Naive thymus-derived CD4-positive, alpha-beta T cell (primary cell): ENCODE data around the gene GREB1L. TPM values are rescaled to one million over a fixed set of nuclear protein-coding genes. Genes with fewer than 3 reads are reported as not detected.

ENCODE experiments used
- ATAC-seq: fragments of 150-1000 bp; cut with Tn5 transposase; 2 replicates; pipeline ENCODE4 v1.10.0; 2021; ENCODE audit warnings: mild to moderate bottlenecking, moderate library complexity
- CTCF ChIA-PET: fragments of 350-600 bp; sonication (Branson Sonifier 250); formaldehyde crosslinking; loops from one replicate; lab custom pipeline; 2021; ENCODE audit warnings: antibody characterized with exemption; lab: Charles Lee
- POLR2A ChIA-PET: fragments of 350-600 bp; sonication (Branson Sonifier 250); formaldehyde crosslinking; loops from one replicate; lab custom pipeline; 2021; ENCODE audit warnings: antibody characterized with exemption, inconsistent platforms; lab: Charles Lee
- DNase-seq, 9 donors: peaks; one replicate each; pipeline versions ENCODE4 v3.0.0 to v3.0.0-alpha.2; 2020 to 2022; ENCODE audit warnings: mixed read lengths in 1 of 9
- H3K27ac ChIP-seq: one replicate; pipeline ENCODE4 v1.7.0; 2013; ENCODE audit warnings: mild to moderate bottlenecking, low read depth, low read length, moderate library complexity
- H3K27me3 ChIP-seq, 2 donors: one replicate each; pipeline ENCODE4 v1.7.0; 2013; ENCODE audit warnings: low read length in 2 of 2, mild to moderate bottlenecking in 2 of 2, moderate library complexity in 2 of 2; ENCODE audit not compliant: control insufficient read depth in 2 of 2, insufficient read depth in 2 of 2
- H3K36me3 ChIP-seq, 3 experiments: 1 replicate in 2 of 3; 2 replicates in 1 of 3; pipeline ENCODE4 v1.7.0; 2013; ENCODE audit warnings: low read length in 3 of 3, mild to moderate bottlenecking in 3 of 3, moderate library complexity in 1 of 3; ENCODE audit not compliant: insufficient read depth in 3 of 3, control insufficient read depth in 2 of 3
- H3K4me1 ChIP-seq, 2 donors: one replicate each; pipeline ENCODE4 v1.7.0; 2013; ENCODE audit warnings: low read length in 2 of 2, mild to moderate bottlenecking in 2 of 2, moderate library complexity in 1 of 2; ENCODE audit not compliant: control insufficient read depth in 2 of 2, insufficient read depth in 2 of 2
- H3K4me3 ChIP-seq: 2 replicates; pipeline ENCODE4 v1.7.0; 2013; ENCODE audit warnings: mild to moderate bottlenecking, low read length
- H3K9me3 ChIP-seq, 3 experiments: 1 replicate in 2 of 3; 2 replicates in 1 of 3; pipeline ENCODE4 v1.7.0; 2013; ENCODE audit warnings: low read length in 3 of 3; ENCODE audit not compliant: control insufficient read depth in 2 of 3
- H3K27ac Mint-ChIP-seq, 9 donors: one replicate each; pipeline ENCODE4 v1.8.0; 2020 to 2022; ENCODE audit warnings: mixed read lengths in 9 of 9, mild to moderate bottlenecking in 8 of 9, moderate library complexity in 5 of 9, inconsistent platforms in 2 of 9
- H3K27me3 Mint-ChIP-seq, 5 donors: one replicate each; pipeline ENCODE4 v1.8.0; 2021 to 2022; ENCODE audit warnings: mixed read lengths in 5 of 5, mild to moderate bottlenecking in 1 of 5
- H3K36me3 Mint-ChIP-seq, 5 donors: one replicate each; pipeline ENCODE4 v1.8.0; 2020 to 2022; ENCODE audit warnings: mixed read lengths in 5 of 5, mild to moderate bottlenecking in 3 of 5, inconsistent platforms in 1 of 5
- H3K4me1 Mint-ChIP-seq, 7 donors: one replicate each; pipeline ENCODE4 v1.8.0; 2020 to 2022; ENCODE audit warnings: mixed read lengths in 7 of 7, mild to moderate bottlenecking in 3 of 7, inconsistent platforms in 1 of 7
- H3K4me3 Mint-ChIP-seq, 10 donors: one replicate each; pipeline ENCODE4 v1.8.0; 2020 to 2022; ENCODE audit warnings: mild to moderate bottlenecking in 10 of 10, mixed read lengths in 10 of 10, moderate library complexity in 6 of 10, inconsistent platforms in 2 of 10
- H3K9me3 Mint-ChIP-seq, 11 donors: one replicate each; pipeline ENCODE4 v1.8.0; 2020 to 2022; ENCODE audit warnings: mixed read lengths in 11 of 11, mild to moderate bottlenecking in 4 of 11, inconsistent platforms in 1 of 11, moderate library complexity in 1 of 11
- intact Hi-C, 2 donors: fragments of 100-400 bp; cut with micrococcal nuclease; formaldehyde crosslinking; loops; one replicate each; pipeline ENCODE4 v1.15.1; 2023
- polyA plus RNA-seq, 2 donors: library from polyadenylated mRNA; unstranded; fragments of 300-500 nt; fragmentation: Illumina TruSeq; gene quantifications; one replicate each; pipeline ENCODE4 v1.2.3, GENCODE V29; 2021
- total RNA-seq, 6 experiments: library from RNA in 5 of 6; stranded (reverse) in 5 of 6; gene quantifications; 1 replicate in 5 of 6; 2 replicates in 1 of 6; pipeline ENCODE4 v1.2.3 and lab custom pipeline; 2021 to 2026

Gene GREB1L
- total and polyA plus RNA-seq, 7 experiments from 2014 or later = 0.09 to 0.11 TPM; not detected in 5

DNA sequence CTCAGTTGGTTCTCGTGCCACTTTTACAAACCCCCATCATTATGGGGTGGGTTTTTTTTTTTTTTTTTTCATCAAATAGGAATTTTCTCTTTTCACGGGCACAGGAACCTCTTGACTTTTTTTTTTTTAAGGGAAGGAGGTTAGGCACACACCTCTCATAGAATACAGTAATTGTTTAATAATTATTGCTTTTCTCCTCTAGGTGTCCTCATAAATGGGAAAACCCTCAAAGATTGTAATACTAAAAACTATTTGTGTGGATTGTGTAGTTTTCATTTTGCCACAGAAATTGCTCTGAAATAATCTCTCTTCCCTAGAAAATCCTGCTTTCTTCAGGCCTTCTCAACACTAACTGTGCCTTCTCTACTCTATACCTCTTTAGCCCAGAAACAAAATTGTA is 147.3 kb downstream of the GREB1L start:
- no peak overlapping the region for H3K27ac Mint-ChIP-seq
- H3K4me1 Mint-ChIP-seq = no peaks in the 10 kb centered on the region
- no peaks in the 10 kb centered on the region for H3K36me3 Mint-ChIP-seq
- CTCF ChIA-PET = no interaction called here
- DNase-seq (no peak), ATAC-seq (no peak)
- no peak overlapping the region for H3K4me3 Mint-ChIP-seq
- no peak overlapping the region for H3K4me3 ChIP-seq
- no peaks in the 10 kb centered on the region for H3K27me3 ChIP-seq
- peaks cover 0 to 13% (median 6%) of the 10 kb centered on the region in 5 donors for H3K27me3 Mint-ChIP-seq
- peaks cover 0 to 1% (median 0%) of the 10 kb centered on the region in 11 donors for H3K9me3 Mint-ChIP-seq
- H3K9me3 ChIP-seq = no peaks in the 10 kb centered on the region
- no peaks in the 10 kb centered on the region for H3K36me3 ChIP-seq
- POLR2A ChIA-PET = no interaction called here
- H3K4me1 ChIP-seq = no peaks in the 10 kb centered on the region
- intact Hi-C loops = no loop called here
- H3K27ac ChIP-seq = no peak overlapping the region

DNA sequence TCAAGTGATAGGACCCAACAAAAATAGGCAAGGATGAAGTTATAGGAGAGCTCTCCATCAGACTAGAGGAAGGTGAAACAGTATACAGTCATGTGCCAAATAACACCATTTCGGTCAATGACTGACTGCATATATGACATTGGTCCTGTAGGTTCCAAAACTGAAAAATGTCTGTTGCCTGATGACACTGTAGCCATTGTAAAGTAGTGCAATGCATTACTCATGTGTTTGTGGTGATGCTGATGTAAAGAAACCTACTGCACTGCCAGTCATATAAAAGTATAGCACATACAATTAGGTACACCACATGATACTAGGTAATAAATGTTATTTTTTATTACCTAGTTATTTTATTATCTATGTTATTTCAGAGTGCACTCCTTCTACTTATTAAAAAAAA is 147.9 kb downstream of the GREB1L start:
- H3K9me3 Mint-ChIP-seq = peaks cover 0 to 1% (median 0%) of the 10 kb centered on the region in 11 donors
- Histone ChIP-seq H3K4me1 (no peaks in the 10 kb centered on the region), H3K9me3 (no peaks in the 10 kb centered on the region), H3K27me3 (no peaks in the 10 kb centered on the region), H3K4me3 (no peak overlapping the region), H3K27ac (no peak overlapping the region), H3K36me3 (no peaks in the 10 kb centered on the region)
- intact Hi-C loops = no loop called here
- no peak overlapping the region for H3K27ac Mint-ChIP-seq
- no peak for DNase-seq
- H3K36me3 Mint-ChIP-seq = no peaks in the 10 kb centered on the region
- CTCF ChIA-PET = no interaction called here
- H3K4me1 Mint-ChIP-seq = no peaks in the 10 kb centered on the region
- H3K27me3 Mint-ChIP-seq = peaks cover 0 to 13% (median 6%) of the 10 kb centered on the region in 5 donors
- H3K4me3 Mint-ChIP-seq = no peak overlapping the region
- ATAC-seq = no peak
- POLR2A ChIA-PET = no interaction called here

DNA sequence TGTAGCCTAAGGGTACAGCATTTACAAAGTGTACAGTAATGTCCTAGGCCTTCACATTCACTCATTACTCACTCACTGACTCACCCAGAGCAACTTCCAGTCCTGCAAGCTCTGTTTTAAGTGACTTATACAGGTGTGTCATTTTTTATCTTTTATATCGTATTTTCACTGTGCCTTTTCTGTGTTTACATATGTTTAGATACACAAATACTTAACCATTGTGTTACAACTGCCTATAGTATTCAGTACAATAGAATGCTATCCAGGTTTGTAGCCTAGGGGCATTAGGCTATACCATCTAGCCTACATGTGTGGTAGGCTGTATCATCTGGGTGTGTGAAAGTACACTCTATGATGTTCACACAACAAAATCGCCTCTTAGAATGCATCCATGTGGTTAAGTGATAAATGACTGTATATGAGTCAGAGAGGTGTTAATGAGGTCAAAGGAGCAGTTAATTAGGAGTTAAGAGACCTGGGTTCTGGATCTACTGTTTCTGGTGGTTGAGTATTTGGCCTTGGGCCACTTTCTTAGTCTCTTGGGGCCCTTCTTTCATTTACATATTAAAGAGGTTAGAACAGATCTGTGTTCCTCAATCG is 149.1 kb downstream of the GREB1L start:
- H3K4me3 ChIP-seq = no peak overlapping the region
- H3K27me3 ChIP-seq = no peaks in the 10 kb centered on the region
- no peaks in the 10 kb centered on the region for H3K36me3 ChIP-seq
- H3K36me3 Mint-ChIP-seq = no peaks in the 10 kb centered on the region
- peaks cover 0 to 13% (median 6%) of the 10 kb centered on the region in 5 donors for H3K27me3 Mint-ChIP-seq
- ATAC-seq = no peak
- POLR2A ChIA-PET = no interaction called here
- H3K27ac Mint-ChIP-seq = no peak overlapping the region
- DNase-seq = no peak
- H3K9me3 ChIP-seq = no peaks in the 10 kb centered on the region
- no peaks in the 10 kb centered on the region for H3K4me1 ChIP-seq
- CTCF ChIA-PET = no interaction called here
- intact Hi-C loops = no loop called here
- no peak overlapping the region for H3K4me3 Mint-ChIP-seq
- H3K9me3 Mint-ChIP-seq = peaks cover 0 to 1% (median 0%) of the 10 kb centered on the region in 11 donors
- no peaks in the 10 kb centered on the region for H3K4me1 Mint-ChIP-seq
- H3K27ac ChIP-seq = no peak overlapping the region

DNA sequence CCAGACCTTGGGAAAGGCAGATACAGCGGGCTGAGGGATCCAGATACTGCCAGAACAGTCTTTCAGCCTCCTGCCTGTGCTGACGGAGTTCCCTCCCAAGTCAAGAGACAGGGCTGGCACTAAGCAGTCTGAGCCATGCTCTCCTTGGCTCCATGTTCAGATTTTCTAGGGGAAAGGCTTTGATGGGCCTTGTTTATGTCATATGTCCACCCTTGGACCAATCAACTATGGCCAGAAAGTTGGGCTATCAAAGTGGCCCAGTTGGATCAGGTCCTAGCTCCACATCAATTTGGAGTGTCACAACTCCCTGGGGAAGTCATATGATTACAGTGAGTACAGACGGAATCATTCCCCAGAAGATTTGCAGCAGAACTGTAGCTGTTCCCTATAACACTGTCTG is 152.0 kb downstream of the GREB1L start:
- Mint-ChIP-seq H3K36me3 (no peaks in the 10 kb centered on the region), H3K9me3 (no peaks in the 10 kb centered on the region), H3K27me3 (peaks cover 0 to 12% (median 6%) of the 10 kb centered on the region in 5 donors), H3K4me1 (no peaks in the 10 kb centered on the region), H3K4me3 (no peak overlapping the region), H3K27ac (no peak overlapping the region)
- ChIA-PET CTCF (no interaction called here), POLR2A (no interaction called here)
- Histone ChIP-seq H3K4me3 (no peak overlapping the region), H3K27ac (no peak overlapping the region), H3K4me1 (no peaks in the 10 kb centered on the region), H3K9me3 (no peaks in the 10 kb centered on the region), H3K27me3 (no peaks in the 10 kb centered on the region), H3K36me3 (no peaks in the 10 kb centered on the region)
- ATAC-seq (no peak), DNase-seq (no peak)
- intact Hi-C loops = no loop called here

DNA sequence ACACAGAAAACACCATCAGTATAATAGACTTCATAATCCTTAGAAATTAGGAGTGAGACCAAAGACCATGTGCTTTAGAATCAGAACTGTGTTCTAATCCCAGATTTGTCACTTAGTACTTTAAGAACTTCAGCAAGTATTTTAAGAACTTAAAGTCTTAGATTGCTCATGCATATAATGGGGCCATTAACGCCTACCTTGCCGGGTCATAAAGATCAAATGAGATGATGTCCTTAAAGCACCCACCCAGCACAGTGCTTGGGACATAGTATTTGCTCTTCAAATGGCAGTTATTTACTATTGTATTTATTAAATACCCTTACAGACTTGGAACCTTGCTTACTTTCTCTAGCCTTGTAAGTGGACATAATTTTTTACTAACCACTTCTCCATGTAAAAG is 156.1 kb downstream of the GREB1L start:
- no peak overlapping the region for H3K4me3 Mint-ChIP-seq
- H3K9me3 ChIP-seq = no peaks in the 10 kb centered on the region
- no peak overlapping the region for H3K27ac Mint-ChIP-seq
- no peaks in the 10 kb centered on the region for H3K27me3 ChIP-seq
- ChIA-PET POLR2A (no interaction called here), CTCF (no interaction called here)
- no peaks in the 10 kb centered on the region for H3K9me3 Mint-ChIP-seq
- H3K4me1 Mint-ChIP-seq = no peaks in the 10 kb centered on the region
- intact Hi-C loops = no loop called here
- H3K4me1 ChIP-seq = no peaks in the 10 kb centered on the region
- no peaks in the 10 kb centered on the region for H3K36me3 Mint-ChIP-seq
- H3K4me3 ChIP-seq = no peak overlapping the region
- H3K27ac ChIP-seq = no peak overlapping the region
- peaks cover 5 to 13% (median 6%) of the 10 kb centered on the region in 5 donors for H3K27me3 Mint-ChIP-seq
- ATAC-seq (no peak), DNase-seq (no peak)
- no peaks in the 10 kb centered on the region for H3K36me3 ChIP-seq

DNA sequence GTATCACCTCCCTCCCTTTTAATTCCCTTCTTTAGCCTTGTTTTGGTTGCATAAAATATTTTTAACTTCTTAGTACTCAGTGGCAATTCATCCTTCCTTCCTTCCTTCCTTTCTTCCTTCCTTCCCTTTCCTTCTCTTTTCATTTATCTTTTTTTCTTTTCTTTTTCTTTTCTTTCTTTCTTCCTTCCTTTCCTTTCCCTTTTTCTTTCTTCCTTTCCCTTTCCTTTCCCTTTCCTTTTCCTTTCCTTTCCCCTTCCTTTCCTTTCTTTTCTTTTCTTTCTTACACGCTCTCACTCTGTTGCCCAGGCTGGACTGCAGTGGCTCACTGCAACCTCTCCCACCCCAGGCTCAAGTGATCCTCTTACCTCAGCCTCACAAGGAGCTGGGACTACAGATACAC is 160.2 kb downstream of the GREB1L start:
- H3K9me3 ChIP-seq = no peaks in the 10 kb centered on the region
- CTCF ChIA-PET = no interaction called here
- DNase-seq = no peak
- H3K27me3 ChIP-seq = no peaks in the 10 kb centered on the region
- H3K4me3 ChIP-seq = no peak overlapping the region
- Mint-ChIP-seq H3K27me3 (peaks cover 5 to 13% (median 6%) of the 10 kb centered on the region in 5 donors), H3K27ac (peak overlapping the region in 1 of 9 donors; percentile 58), H3K4me1 (no peaks in the 10 kb centered on the region), H3K4me3 (no peak overlapping the region), H3K36me3 (no peaks in the 10 kb centered on the region), H3K9me3 (no peaks in the 10 kb centered on the region)
- intact Hi-C loops = no loop called here
- H3K4me1 ChIP-seq = no peaks in the 10 kb centered on the region
- no peak for ATAC-seq
- no peaks in the 10 kb centered on the region for H3K36me3 ChIP-seq
- no peak overlapping the region for H3K27ac ChIP-seq
- POLR2A ChIA-PET = no interaction called here

DNA sequence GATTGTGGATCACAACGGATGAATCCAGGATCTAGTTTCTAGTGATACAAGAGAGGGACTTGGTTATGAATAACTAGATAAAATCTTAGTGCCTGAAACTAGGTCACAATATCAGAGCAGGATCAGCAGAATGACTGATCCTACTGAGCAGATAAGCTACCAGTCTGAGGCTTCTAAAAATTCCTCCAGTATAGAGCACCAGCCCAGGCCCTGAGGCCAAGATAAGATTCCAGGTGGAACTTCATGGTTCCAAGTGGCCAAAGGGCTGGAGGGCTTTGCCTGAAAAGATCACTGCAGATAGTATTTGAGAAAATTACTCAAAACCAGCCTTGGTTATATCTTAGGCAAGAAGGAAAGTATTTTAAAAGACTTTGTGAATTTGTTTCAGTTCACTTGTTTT is 162.4 kb downstream of the GREB1L start:
- no peaks in the 10 kb centered on the region for H3K36me3 Mint-ChIP-seq
- H3K4me1 ChIP-seq = no peaks in the 10 kb centered on the region
- no peaks in the 10 kb centered on the region for H3K36me3 ChIP-seq
- H3K4me3 ChIP-seq = no peak overlapping the region
- H3K9me3 Mint-ChIP-seq = peaks cover 0 to 2% (median 0%) of the 10 kb centered on the region in 11 donors
- H3K27ac Mint-ChIP-seq = no peak overlapping the region
- intact Hi-C loops = no loop called here
- no peak for ATAC-seq
- no peak for DNase-seq
- H3K27me3 Mint-ChIP-seq = peaks cover 5 to 10% (median 6%) of the 10 kb centered on the region in 5 donors
- CTCF ChIA-PET = no interaction called here
- H3K9me3 ChIP-seq = no peaks in the 10 kb centered on the region
- H3K27ac ChIP-seq = no peak overlapping the region
- no peak overlapping the region for H3K4me3 Mint-ChIP-seq
- POLR2A ChIA-PET = no interaction called here
- no peaks in the 10 kb centered on the region for H3K27me3 ChIP-seq
- no peaks in the 10 kb centered on the region for H3K4me1 Mint-ChIP-seq
